Adipocyte (in vitro differentiated cells): ENCODE results near the gene EZR.

ENCODE experiments used
- DNase-seq: peaks from one replicate; pipeline ENCODE4 v3.0.0-alpha.2; 2015; ENCODE audit warnings: low read depth
- H3K27me3 ChIP-seq: replicated peaks from 2 replicates; pipeline ENCODE4 v1.7.0; 2013; ENCODE audit warnings: mild to moderate bottlenecking, low read length, moderate library complexity; ENCODE audit not compliant: control insufficient read depth, insufficient read depth
- H3K36me3 ChIP-seq: 2 replicates; pipeline ENCODE4 v1.7.0; 2013; ENCODE audit warnings: low read length, mild to moderate bottlenecking, moderate library complexity; ENCODE audit not compliant: control insufficient read depth, insufficient read depth, severe bottlenecking
- H3K4me1 ChIP-seq: 2 replicates; pipeline ENCODE4 v1.7.0; 2013; ENCODE audit warnings: mild to moderate bottlenecking, low read length, moderate library complexity; ENCODE audit not compliant: control insufficient read depth, insufficient read depth
- H3K4me3 ChIP-seq: 2 replicates; pipeline ENCODE4 v1.7.0; 2013; ENCODE audit warnings: mild to moderate bottlenecking, low read length, moderate library complexity
- H3K9ac ChIP-seq: 2 replicates; pipeline ENCODE4 v1.7.0; 2013; ENCODE audit warnings: mild to moderate bottlenecking, low read length, moderate library complexity
- H3K9me3 ChIP-seq: 2 replicates; pipeline ENCODE4 v1.7.0; 2013; ENCODE audit warnings: mild to moderate bottlenecking, low read length, moderate library complexity; ENCODE audit not compliant: control insufficient read depth

Gene EZR

DNA sequence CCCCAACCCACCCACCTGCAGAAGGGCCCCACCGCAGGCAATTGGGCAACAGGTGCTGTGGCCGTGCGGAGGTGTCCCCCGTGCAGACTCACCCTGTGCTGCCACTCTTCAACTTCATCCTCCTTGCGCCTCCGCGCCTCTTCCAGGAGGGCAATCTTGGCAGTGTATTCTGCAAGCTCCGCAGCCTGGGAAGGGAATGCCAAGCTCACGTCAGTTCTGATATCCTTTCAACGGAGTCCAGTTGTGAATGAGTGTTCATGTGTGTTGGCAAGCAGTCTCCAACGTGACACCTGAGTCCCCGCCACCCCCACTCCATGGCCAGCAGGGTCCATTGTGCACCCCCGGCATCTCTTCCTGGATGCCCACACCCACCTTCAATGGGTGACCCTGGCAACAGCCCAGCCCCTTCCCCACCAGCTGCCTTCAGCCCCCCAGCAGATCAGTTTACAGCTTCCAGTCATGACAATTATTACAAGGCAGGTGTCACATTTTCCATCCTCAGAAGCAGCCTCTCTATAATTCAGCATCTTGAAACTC lies 49.9 kb downstream of the EZR start:
- no peaks in the 10 kb centered on the region for H3K36me3 ChIP-seq

DNA sequence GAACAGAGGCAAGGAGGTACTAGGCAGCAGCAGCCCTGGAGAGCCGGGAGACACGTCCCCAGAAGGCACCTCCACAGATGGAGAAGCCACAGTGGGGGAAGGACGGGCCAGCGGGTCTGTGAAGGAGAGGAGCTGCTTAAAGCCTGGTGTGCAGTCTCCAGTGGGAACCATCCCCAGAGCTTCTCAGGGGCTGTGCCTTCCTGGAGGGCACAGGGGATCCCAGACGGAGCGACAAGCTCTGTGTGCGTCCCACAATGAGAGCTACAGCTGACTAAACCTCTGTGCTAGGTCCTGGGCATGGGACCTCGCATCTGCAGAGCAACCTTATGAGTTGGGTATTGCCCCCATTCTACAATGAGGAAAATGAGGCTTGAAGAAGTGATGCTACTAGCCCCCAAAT lies 50.7 kb downstream of the EZR start:
- Histone ChIP-seq H3K36me3 (no peaks in the 10 kb centered on the region), H3K4me1 (no peaks in the 10 kb centered on the region), H3K4me3 (no peak overlapping the region), H3K27me3 (no peaks in the 10 kb centered on the region), H3K9ac (no peak overlapping the region), H3K9me3 (no peaks in the 10 kb centered on the region)
- DNase-seq: no peak

More for the DNA sequence above, 49.9 kb downstream of the EZR start:
- Histone ChIP-seq H3K27me3 (no peaks in the 10 kb centered on the region), H3K9me3 (no peaks in the 10 kb centered on the region), H3K4me3 (no peak overlapping the region), H3K4me1 (no peaks in the 10 kb centered on the region), H3K9ac (no peak overlapping the region)
- no peak for DNase-seq

DNA sequence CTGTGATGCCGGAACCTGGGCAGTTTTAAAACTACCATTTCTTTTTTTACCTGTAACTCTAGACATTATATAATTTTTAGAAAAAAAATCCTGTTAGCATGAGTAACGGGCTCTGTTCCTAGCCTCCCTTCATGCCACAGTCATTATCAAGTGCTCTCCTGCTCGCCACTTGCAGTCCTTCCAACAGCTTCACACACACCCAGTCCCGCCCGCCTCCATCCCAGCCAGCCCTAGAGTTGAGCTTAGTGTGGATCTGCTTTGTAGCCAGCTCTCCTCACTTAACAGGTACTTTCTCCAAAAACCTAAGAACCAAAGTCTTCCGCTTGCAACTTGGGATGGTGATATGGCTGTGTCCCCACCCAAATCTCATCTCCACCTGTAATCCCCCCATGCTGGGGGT lies 51.5 kb downstream of the EZR start:
- H3K4me3 ChIP-seq: no peak overlapping the region
- DNase-seq: no peak
- H3K27me3 ChIP-seq: no peaks in the 10 kb centered on the region
- peaks cover 3% of the 10 kb centered on the region for H3K4me1 ChIP-seq
- H3K36me3 ChIP-seq: no peaks in the 10 kb centered on the region
- no peaks in the 10 kb centered on the region for H3K9me3 ChIP-seq
- H3K9ac ChIP-seq: no peak overlapping the region

DNA sequence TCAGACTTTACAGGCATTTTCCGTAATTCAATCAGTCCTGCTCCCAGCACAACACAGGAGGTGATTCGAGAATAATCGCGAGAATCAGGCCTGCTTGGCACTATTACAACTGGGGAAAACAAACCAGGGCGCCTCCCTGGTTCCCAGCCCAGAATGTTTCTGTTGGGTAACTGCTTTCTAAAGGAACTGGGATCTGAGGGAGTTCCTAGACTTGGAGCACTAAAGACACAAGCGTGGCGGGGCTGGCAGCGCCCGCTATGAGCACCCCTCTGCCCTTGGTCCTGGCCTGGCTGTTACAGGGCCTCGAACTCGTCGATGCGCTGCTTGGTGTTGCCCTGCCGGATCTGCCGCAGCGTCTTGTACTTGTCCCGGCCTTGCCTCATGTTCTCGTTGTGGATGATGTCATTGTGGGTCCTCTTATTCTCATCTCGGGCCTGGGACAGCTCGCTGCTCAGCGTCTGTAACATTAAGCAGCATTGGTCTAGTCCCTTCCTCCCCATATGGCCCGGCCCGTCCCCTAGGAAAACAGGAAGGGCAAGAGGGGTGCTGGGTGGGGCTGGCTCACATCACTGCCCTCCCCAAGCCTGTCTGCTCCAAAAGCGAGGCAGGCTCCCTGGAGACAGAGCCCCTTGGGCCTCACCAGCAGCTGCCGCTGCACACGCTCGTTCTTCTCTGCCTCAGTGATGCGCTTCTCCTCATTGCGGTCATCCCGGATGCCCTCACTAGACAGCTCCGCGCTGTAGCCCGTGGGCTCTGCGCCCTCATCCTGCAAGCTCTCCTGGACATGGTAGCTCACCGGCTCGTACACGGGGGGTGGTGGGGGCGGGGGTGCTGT lies 52.3 kb downstream of the EZR start:
- Histone ChIP-seq H3K36me3 (no peaks in the 10 kb centered on the region), H3K4me3 (no peak overlapping the region), H3K27me3 (no peaks in the 10 kb centered on the region), H3K9me3 (no peaks in the 10 kb centered on the region), H3K9ac (no peak overlapping the region), H3K4me1 (peaks cover 3% of the 10 kb centered on the region)
- no peak for DNase-seq

DNA sequence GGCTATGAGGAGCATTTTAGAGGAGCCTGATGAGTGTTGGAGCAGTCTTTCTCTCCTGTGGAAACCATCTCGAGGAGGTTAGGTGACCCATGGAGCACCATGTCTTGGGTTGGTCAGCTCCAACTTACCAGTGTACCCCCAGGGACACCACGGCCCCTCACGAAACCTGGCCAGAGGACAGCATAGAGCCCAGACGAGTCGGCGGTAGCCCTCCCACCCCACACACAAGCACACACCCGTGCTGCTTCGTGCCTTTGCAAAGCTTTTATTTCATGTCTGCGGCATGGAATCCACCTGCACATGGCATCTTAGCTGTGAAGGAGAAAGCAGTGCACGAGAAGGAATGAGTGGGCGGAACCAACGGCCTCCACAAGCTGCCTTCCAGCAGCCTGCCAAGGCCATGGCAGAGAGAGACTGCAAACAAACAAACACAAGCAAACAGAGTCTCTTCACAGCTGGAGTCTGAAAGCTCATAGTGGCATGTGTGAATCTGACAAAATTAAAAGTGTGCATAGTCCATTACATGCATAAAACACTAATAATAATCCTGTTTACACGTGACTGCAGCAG lies 53.6 kb downstream of the EZR start:
- Histone ChIP-seq H3K9ac (no peak overlapping the region), H3K4me3 (no peak overlapping the region), H3K9me3 (no peaks in the 10 kb centered on the region), H3K27me3 (no peaks in the 10 kb centered on the region), H3K4me1 (peaks cover 3% of the 10 kb centered on the region), H3K36me3 (no peaks in the 10 kb centered on the region)
- DNase-seq: no peak

DNA sequence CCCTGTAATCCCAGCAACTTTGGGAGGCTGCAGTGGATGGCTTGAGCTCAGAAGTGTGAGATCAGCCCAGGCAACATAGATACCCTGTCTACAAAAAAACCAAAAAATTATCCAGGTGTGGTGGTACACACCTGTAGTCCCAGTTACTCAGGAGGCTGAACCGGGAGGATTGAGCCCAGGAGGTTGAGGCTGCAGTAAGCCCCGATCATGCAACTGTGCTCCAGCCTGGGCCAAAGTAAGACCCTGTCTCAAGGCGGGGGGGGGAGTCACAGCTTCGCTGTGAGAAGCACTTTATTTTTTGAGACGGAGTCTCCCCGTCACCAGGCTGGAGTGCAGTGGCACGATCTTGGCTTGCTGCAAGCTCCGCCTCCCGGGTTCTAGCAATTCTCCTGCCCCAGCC lies 54.2 kb downstream of the EZR start:
- Histone ChIP-seq H3K36me3 (no peaks in the 10 kb centered on the region), H3K4me3 (no peak overlapping the region), H3K4me1 (peaks cover 3% of the 10 kb centered on the region), H3K9me3 (no peaks in the 10 kb centered on the region), H3K9ac (no peak overlapping the region), H3K27me3 (no peaks in the 10 kb centered on the region)
- no peak for DNase-seq

DNA sequence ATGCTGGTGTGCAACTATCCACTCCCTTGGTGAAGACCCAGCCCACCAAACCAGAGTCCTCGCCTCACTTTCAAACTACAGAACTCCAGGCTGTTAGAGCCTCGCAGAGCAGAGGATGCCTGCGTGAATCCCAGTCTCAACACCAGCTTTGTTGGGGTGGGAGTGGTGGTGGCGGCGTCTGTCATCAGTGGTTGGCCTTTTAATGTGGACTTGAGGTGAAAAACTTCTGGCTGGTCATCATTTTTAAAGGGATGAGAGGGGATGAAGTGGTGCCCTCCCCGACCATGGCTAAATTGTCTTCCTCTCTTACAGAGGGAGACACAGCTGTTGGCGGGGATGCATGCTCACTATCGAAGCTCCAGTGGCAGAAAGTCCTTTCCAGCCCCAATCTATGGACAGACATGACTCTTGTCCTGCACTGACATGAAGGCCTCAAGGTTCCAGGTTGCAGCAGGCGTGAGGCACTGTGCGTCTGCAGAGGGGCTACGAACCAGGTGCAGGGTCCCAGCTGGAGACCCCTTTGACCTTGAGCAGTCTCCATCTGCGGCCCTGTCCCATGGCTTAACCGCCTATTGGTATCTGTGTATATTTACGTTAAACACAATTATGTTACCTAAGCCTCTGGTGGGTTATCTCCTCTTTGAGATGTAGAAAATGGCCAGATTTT lies 54.9 kb downstream of the EZR start:
- no peak for DNase-seq
- no peak overlapping the region for H3K4me3 ChIP-seq

DNA sequence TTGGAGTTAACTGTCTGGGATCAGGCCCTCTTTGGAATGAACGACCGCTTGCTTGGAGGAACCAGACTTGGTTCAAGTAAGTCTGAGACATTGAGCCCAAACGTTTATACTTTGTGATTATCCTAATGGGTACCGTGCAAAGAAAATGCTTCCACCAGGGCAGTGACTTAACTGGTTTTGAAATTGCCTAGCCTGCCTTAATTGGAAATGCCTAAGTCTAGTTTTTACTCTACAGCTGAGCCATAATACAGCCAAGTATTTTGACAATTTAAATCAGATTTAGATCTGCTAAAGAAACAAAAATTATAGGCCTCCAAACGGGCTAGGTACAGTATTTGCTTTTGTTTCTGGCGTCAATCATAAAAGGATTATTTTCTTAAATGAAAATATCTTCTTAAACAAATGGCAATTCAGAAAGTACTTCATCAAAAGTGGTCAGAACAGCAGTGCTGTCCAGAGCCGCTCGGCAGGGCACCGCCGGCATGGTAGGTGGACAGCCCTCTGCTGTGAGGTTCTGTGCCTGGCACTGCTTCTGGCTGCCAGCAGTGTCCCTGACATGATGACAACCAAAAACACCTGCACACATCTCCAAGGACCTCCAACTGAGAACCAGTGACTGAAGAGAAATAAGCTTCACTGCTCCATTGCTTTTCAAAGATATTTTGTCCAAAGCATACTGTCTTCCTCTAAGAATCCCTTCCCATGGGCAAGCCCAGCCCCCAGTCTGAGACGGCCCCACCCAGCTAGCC lies 55.6 kb downstream of the EZR start:
- Histone ChIP-seq H3K27me3 (no peaks in the 10 kb centered on the region), H3K4me3 (no peak overlapping the region), H3K9ac (no peak overlapping the region), H3K36me3 (no peaks in the 10 kb centered on the region), H3K4me1 (peaks cover 3% of the 10 kb centered on the region), H3K9me3 (no peaks in the 10 kb centered on the region)
- no peak for DNase-seq

More for the DNA sequence above, 54.9 kb downstream of the EZR start:
- H3K36me3 ChIP-seq: no peaks in the 10 kb centered on the region
- no peaks in the 10 kb centered on the region for H3K27me3 ChIP-seq
- peaks cover 3% of the 10 kb centered on the region for H3K4me1 ChIP-seq
- no peaks in the 10 kb centered on the region for H3K9me3 ChIP-seq
- H3K9ac ChIP-seq: no peak overlapping the region

DNA sequence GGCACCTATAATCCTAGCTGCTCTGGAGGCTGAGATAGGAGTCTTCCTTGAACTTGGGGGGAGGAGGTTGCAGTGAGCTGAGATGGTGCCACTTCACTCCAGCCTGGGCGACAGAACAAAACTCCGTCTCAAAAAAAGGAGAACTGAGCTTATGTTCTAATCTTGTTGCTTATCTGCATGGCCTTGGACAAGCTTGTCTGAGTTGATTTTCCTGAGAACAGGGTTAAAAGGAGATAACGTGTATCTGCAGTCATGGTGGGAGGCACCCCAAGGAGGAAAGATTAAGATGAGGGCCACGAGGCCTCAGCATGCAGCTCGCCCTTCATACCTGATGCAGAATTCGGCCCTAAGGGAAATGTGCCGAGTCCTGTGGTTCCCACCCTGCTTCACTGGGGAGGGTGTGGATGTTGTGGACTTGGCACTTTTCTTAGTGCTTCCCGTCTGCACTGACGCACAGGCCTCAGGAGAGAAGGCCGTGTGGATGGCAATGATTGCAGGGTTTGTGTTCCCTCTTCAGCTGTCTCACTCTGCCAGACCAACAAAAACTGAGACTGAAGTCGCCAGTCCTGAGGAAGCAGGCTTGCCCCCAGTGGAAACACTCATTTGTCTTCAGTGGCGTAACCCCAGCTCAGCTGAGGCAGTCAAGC lies 56.3 kb downstream of the EZR start:
- Histone ChIP-seq H3K36me3 (no peaks in the 10 kb centered on the region), H3K27me3 (no peaks in the 10 kb centered on the region), H3K9me3 (no peaks in the 10 kb centered on the region), H3K4me1 (peaks cover 3% of the 10 kb centered on the region), H3K4me3 (no peak overlapping the region), H3K9ac (no peak overlapping the region)
- no peak for DNase-seq

DNA sequence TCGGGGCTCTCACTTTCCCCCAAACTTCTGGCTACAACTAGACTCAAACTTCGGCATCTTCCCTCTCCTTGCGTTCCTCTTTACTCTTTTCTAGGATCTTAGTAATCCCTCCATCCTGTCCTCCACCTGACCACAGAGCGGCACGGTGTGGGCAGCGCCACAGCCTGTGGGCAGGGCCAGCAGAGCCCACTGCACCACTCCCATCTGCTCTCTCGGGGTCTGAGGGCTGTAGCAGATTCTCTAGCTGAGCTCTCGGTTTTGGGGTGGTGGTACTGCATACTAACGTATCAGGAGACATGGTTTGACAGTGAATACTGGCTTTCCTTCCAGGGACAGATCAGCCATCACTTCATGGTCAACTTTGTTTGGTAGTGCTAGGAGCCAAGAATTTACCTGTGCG lies 57.4 kb downstream of the EZR start:
- no peak for DNase-seq
- no peak overlapping the region for H3K9ac ChIP-seq
- peaks cover 3% of the 10 kb centered on the region for H3K4me1 ChIP-seq
- no peaks in the 10 kb centered on the region for H3K9me3 ChIP-seq
- no peaks in the 10 kb centered on the region for H3K36me3 ChIP-seq
- no peak overlapping the region for H3K4me3 ChIP-seq
- H3K27me3 ChIP-seq: no peaks in the 10 kb centered on the region
